Measurements from ENCODE around the gene PPP2R5E.

GRCh38 chr14:63480599-63480998 is 62.6 kb downstream of the PPP2R5E start:
- no peak for TF ChIP-seq CTCF (IDR thresholded peaks at IDR 0.05; ENCODE audit: low read depth, low read length, missing input control)
- TF ChIP-seq RAD21 (IDR thresholded peaks at IDR 0.05) = no peak
- TF ChIP-seq REST (IDR thresholded peaks at IDR 0.05) = no peak
- no peak for TF ChIP-seq JUND (IDR thresholded peaks at IDR 0.05)
- TF ChIP-seq MAX (IDR thresholded peaks at IDR 0.05) = no peak
- TF ChIP-seq RXRA (IDR thresholded peaks at IDR 0.05) = no peak
- TF ChIP-seq ATF3 (IDR thresholded peaks at IDR 0.05) = no peak

All from liver (tissue), 3 donors.